GM13976 (cell line): Measurements from ENCODE around the gene PLCB2.

Experiments used
- DNase-seq: peaks from one replicate; pipeline ENCODE4 v3.0.0; 2012; ENCODE audit warnings: low spot score
- CTCF ChIP-seq: IDR thresholded peaks from 2 replicates; pipeline ENCODE4 v1.5.1; 2012; ENCODE audit warnings: borderline replicate concordance, mild to moderate bottlenecking; ENCODE audit not compliant: insufficient read depth; ENCODE audit errors: extremely low read depth, missing control alignments, control extremely low read depth
- in situ Hi-C: fragments of 300-500 bp; cut with MboI; formaldehyde crosslinking; loops from one replicate; pipeline ENCODE4 v1.12.0; 2022; ENCODE audit warnings: low sequenced_read_pairs, mixed read lengths, inconsistent platforms; ENCODE audit not compliant: unreplicated experiment

The PLCB2 gene

DNA sequence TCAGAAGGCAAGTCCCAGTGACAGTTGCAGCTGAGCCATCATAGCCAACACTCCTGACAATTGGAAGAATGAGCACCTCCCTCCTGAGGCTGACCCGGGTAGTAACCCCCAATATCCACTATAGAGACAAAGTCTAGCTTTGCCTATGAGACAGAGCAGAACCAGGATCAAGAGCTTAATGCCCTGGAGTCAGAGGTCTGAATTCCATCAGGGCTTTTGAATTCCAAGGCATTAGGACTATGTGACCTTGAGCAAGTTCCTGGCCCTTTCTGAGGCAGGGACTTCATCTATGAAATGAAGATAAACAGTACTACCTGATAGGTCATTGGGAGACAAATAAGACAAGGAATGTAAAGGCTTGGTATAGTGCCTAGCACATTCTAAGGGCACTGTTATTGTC, 12.7 kb upstream of the PLCB2 start:
- TF ChIP-seq CTCF: no peak
- in situ Hi-C loops: no loop called here
- DNase-seq: no peak

GRCh38 chr15:40317580-40317979, 9.8 kb upstream of the PLCB2 start:
- DNase-seq: no peak
- TF ChIP-seq CTCF: no peak
- in situ Hi-C loops: no loop called here

- DNase-seq: no peak
- TF ChIP-seq CTCF: no peak
- in situ Hi-C loops: no loop called here
Measured at GRCh38 chr15:40316931-40317330, 9.2 kb upstream of the PLCB2 start.

DNA sequence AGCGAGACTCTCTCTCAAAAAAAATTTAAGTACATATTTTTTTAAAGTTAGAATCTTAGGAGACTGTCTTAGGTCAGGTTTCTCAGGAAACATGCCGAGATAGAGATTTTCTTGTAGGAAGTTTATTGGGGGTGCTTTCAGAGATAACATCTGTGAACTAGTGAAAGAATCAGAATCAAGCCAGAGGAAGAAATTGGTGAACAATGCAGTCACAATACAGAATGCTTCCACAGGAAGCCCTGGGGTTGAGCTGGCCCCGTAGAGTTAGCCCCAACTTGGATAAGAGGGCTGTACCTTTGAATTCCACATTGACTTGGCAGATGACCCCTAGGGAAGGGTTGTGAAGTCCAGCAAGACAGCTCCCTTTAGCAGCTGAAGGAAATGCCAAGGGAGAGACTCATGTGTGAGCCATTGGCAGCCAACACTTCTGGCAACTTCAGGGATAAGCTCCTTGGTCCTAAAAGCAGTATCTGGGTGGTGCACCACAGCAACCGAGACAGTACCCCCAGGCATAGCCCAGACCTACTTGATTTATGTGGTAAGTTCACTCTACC, 7.1 kb upstream of the PLCB2 start:
- in situ Hi-C loops: no loop called here
- TF ChIP-seq CTCF: no peak
- no peak for DNase-seq

- TF ChIP-seq CTCF: no peak
- DNase-seq: no peak
- in situ Hi-C loops: no loop called here
Measured at GRCh38 chr15:40313531-40314398, 6.0 kb upstream of the PLCB2 start.

- no peak for TF ChIP-seq CTCF
- DNase-seq: no peak
- in situ Hi-C loops: no loop called here
Measured at GRCh38 chr15:40312370-40313158, 4.8 kb upstream of the PLCB2 start.
